ENCODE data around the gene TSHR. TPM values are rescaled to one million over a fixed set of nuclear protein-coding genes. Genes with fewer than 3 reads are reported as not detected.

The TSHR gene
- total and polyA plus RNA-seq, 2 experiments from 2014 or later: 0.59 to 0.78 TPM

- TF ChIP-seq ZNF462 (CRISPR knock-in tag; IDR thresholded peaks at IDR 0.05) (no peak), REST (IDR thresholded peaks at IDR 0.05; ENCODE audit: unreplicated experiment) (no peak), ZNF331 (CRISPR knock-in tag; IDR thresholded peaks at IDR 0.05; ENCODE audit: low read depth) (no peak), JUNB (IDR thresholded peaks at IDR 0.05; ENCODE audit: unreplicated experiment) (no peak), NANOG (IDR thresholded peaks at IDR 0.05; ENCODE audit: borderline replicate concordance) (no peak), EZH2 (IDR thresholded peaks at IDR 0.05; ENCODE audit: low read depth, unreplicated experiment) (no peak), STAT1 (IDR thresholded peaks at IDR 0.05; ENCODE audit: unreplicated experiment) (no peak), ZNF114 (CRISPR knock-in tag; IDR thresholded peaks at IDR 0.05) (no peak)
These were observed 37.2 kb downstream of the TSHR start (continued) for GRCh38 chr14:80992580-80992979.
